HepG2 (cell line): ENCODE data around the gene CDC34.

ENCODE experiments used
- ASH2L ChIP-seq: fragments of 300-600, 200-600 bp; sonication (generic); IDR thresholded peaks from 2 replicates; pipeline ENCODE4 v1.7.0; 2017; ENCODE audit warnings: low read depth, mild to moderate bottlenecking, moderate library complexity, mixed read lengths, low read length; ENCODE audit not compliant: insufficient read length
- ELF4 ChIP-seq: sonication (generic); formaldehyde crosslinking; IDR thresholded peaks from 2 replicates; pipeline ENCODE4 v1.5.0; 2020; ENCODE audit warnings: missing genetic modification reagents, mild to moderate bottlenecking, moderate library complexity, borderline replicate concordance
- JUND ChIP-seq: sonication (generic); formaldehyde crosslinking; IDR thresholded peaks from 2 replicates; pipeline ENCODE4 v1.8.0; 2022; ENCODE audit warnings: mild to moderate bottlenecking, missing genetic modification reagents
- TF ChIP-seq, protein P1 (sequence below): sonication (generic); formaldehyde crosslinking; IDR thresholded peaks from 2 replicates; pipeline ENCODE4 v1.4.0; 2020; ENCODE audit warnings: missing genetic modification reagents, mild to moderate bottlenecking, borderline replicate concordance

DNA sequence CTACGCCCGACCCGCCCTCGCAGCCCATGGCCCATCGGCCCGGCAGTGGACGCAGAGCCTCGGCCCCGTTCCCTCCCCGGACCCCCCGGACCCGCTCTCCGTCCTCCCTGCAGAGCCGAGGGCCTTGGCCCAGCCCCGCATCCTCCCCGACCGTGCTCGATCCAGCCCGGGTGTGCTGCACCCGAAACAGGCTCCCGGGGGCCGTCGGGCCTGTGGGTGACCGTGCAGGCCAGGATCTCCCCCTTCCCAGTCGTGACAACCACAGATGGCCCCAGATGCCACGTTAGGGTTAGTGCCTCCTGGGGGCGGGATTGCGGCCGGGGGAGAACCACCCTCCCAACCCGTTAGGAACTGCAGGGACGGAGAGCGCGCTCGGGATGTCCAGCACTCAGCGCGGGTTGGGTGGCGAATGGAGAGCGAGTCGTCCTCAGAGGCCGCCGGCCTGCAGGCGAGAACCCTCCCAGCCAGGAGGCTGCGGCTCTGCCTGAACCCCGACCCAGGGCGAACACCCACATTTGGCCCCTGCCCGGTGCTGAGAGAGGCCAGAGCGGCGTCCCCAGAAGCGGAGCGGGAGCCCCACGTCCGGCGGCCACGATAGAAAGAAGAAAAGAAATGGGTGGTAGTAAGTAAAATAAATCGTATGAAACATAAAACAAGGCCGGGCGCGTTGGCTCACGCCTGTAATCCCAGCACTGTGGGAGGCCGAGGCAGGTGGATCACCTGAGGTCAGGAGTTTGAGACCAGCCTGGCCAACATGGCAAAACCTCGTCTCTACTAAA is 42.0 kb upstream of the CDC34 start:
- TF ChIP-seq ASH2L (no peak), ELF4 (CRISPR knock-in tag) (no peak), JUND (0 out of 2 replicates have a peak, but pooled peaks have one; percentile 34)
- TF ChIP-seq, protein P1, sequence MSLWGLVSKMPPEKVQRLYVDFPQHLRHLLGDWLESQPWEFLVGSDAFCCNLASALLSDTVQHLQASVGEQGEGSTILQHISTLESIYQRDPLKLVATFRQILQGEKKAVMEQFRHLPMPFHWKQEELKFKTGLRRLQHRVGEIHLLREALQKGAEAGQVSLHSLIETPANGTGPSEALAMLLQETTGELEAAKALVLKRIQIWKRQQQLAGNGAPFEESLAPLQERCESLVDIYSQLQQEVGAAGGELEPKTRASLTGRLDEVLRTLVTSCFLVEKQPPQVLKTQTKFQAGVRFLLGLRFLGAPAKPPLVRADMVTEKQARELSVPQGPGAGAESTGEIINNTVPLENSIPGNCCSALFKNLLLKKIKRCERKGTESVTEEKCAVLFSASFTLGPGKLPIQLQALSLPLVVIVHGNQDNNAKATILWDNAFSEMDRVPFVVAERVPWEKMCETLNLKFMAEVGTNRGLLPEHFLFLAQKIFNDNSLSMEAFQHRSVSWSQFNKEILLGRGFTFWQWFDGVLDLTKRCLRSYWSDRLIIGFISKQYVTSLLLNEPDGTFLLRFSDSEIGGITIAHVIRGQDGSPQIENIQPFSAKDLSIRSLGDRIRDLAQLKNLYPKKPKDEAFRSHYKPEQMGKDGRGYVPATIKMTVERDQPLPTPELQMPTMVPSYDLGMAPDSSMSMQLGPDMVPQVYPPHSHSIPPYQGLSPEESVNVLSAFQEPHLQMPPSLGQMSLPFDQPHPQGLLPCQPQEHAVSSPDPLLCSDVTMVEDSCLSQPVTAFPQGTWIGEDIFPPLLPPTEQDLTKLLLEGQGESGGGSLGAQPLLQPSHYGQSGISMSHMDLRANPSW (CRISPR knock-in tag), result no peak
